B cell (primary cell): Measurements from ENCODE around the gene RABGAP1L. TPM values are rescaled to one million over a fixed set of nuclear protein-coding genes. Genes with fewer than 3 reads are reported as not detected.

Experiments
- ATAC-seq: fragments of 200-7000 bp; cut with Tn5 transposase; one replicate; pipeline ENCODE4 v1.10.0; 2021; ENCODE audit warnings: low read depth, mild to moderate bottlenecking, moderate number of reproducible peaks, moderate library complexity
- CTCF ChIA-PET: fragments of 350-600 bp; sonication (Branson Sonifier 250); formaldehyde crosslinking; loops from one replicate; lab custom pipeline; 2021; ENCODE audit warnings: antibody characterized with exemption, inconsistent platforms; lab: Charles Lee
- POLR2A ChIA-PET: fragments of 350-600 bp; sonication (Branson Sonifier 250); formaldehyde crosslinking; loops from one replicate; lab custom pipeline; 2021; ENCODE audit warnings: antibody characterized with exemption; lab: Charles Lee
- DNase-seq: peaks from one replicate; pipeline ENCODE4 v3.0.0; 2013
- H2AFZ ChIP-seq: 2 replicates; pipeline ENCODE4 v1.6.1; 2012; ENCODE audit warnings: mild to moderate bottlenecking, low read depth, low read length; ENCODE audit not compliant: insufficient read depth, poor library complexity, severe bottlenecking
- H3K27ac ChIP-seq, 2 donors: 1 replicate in 1 of 2; 2 replicates in 1 of 2; pipeline ENCODE4 v1.5.1; 2012 to 2013; ENCODE audit warnings: low read length in 2 of 2, mild to moderate bottlenecking in 2 of 2, moderate library complexity in 1 of 2
- H3K27me3 ChIP-seq, 4 experiments: fragments of 200-600 bp in 1 of 4; sonication (generic) in 1 of 4; replicated peaks in 1 of 4; 1 replicate in 2 of 4; 2 replicates in 2 of 4; pipeline versions ENCODE4 v1.6.1 to v1.7.0; 2013 to 2016; ENCODE audit warnings: low read length in 3 of 4, mild to moderate bottlenecking in 2 of 4, mixed read lengths in 1 of 4, moderate library complexity in 1 of 4; ENCODE audit not compliant: insufficient read depth in 4 of 4, control insufficient read depth in 3 of 4; ENCODE audit errors: control extremely low read depth in 1 of 4
- H3K36me3 ChIP-seq, 2 experiments: replicated peaks in 1 of 2; 1 replicate in 1 of 2; 2 replicates in 1 of 2; pipeline versions ENCODE4 v1.6.1 to v1.7.1; 2013; ENCODE audit warnings: low read length in 1 of 2; ENCODE audit not compliant: insufficient read depth in 2 of 2, control insufficient read depth in 1 of 2; ENCODE audit errors: control extremely low read depth in 1 of 2, extremely low read depth in 1 of 2
- H3K4me1 ChIP-seq, 2 donors: fragments of 200-600 bp in 1 of 2; sonication (generic) in 1 of 2; 1 replicate in 1 of 2; 2 replicates in 1 of 2; pipeline versions ENCODE4 v1.5.1 to v1.6.1; 2013 to 2017; ENCODE audit warnings: low read length in 2 of 2; ENCODE audit not compliant: control insufficient read depth in 2 of 2, insufficient read depth in 2 of 2
- H3K4me2 ChIP-seq: replicated peaks from 2 replicates; pipeline ENCODE3; 2012; ENCODE audit warnings: mild to moderate bottlenecking, low read depth, low read length; ENCODE audit not compliant: poor library complexity, severe bottlenecking
- H3K4me3 ChIP-seq, 5 experiments: fragments of 200-600 bp in 1 of 5; sonication (generic) in 1 of 5; 1 replicate in 3 of 5; 2 replicates in 2 of 5; pipeline versions ENCODE4 v1.5.1 to v1.7.0; 2011 to 2016; ENCODE audit warnings: low read length in 4 of 5, mild to moderate bottlenecking in 4 of 5, low read depth in 2 of 5, control low read depth in 1 of 5, moderate library complexity in 1 of 5; ENCODE audit not compliant: insufficient read depth in 1 of 5; ENCODE audit errors: control extremely low read depth in 1 of 5, extremely low read depth in 1 of 5
- H3K79me2 ChIP-seq: fragments of 200-600 bp; sonication (generic); one replicate; pipeline ENCODE4 v1.6.0; 2016; ENCODE audit warnings: low read length; ENCODE audit not compliant: control insufficient read depth, insufficient read depth
- H3K9ac ChIP-seq: fragments of 200-600 bp; sonication (generic); 2 replicates; pipeline ENCODE4 v1.6.1; 2017; ENCODE audit warnings: mild to moderate bottlenecking, low read length, moderate library complexity
- H3K9me3 ChIP-seq, 3 donors: one replicate each; pipeline versions ENCODE4 v1.6.1 to v1.7.1; 2013; ENCODE audit warnings: low read length in 2 of 3; ENCODE audit not compliant: control insufficient read depth in 2 of 3, insufficient read depth in 1 of 3; ENCODE audit errors: control extremely low read depth in 1 of 3
- H4K20me1 ChIP-seq: 2 replicates; pipeline ENCODE4 v1.6.0; 2012; ENCODE audit warnings: mild to moderate bottlenecking, low read length; ENCODE audit not compliant: insufficient read depth, control insufficient read depth, poor library complexity, severe bottlenecking
- H3K27ac Mint-ChIP-seq: one replicate; pipeline ENCODE4 v1.8.0; 2021; ENCODE audit warnings: mixed read lengths
- H3K27me3 Mint-ChIP-seq: one replicate; pipeline ENCODE4 v1.8.0; 2021; ENCODE audit warnings: mixed read lengths
- H3K4me1 Mint-ChIP-seq: one replicate; pipeline ENCODE4 v1.8.0; 2021; ENCODE audit warnings: mixed read lengths
- H3K4me3 Mint-ChIP-seq: one replicate; pipeline ENCODE4 v1.8.0; 2021; ENCODE audit warnings: mixed read lengths
- H3K9me3 Mint-ChIP-seq: one replicate; pipeline ENCODE4 v1.8.0; 2022; ENCODE audit warnings: mixed read lengths; ENCODE audit not compliant: insufficient read depth
- CTCF ChIP-seq: fragments of 200-600 bp; IDR thresholded peaks from one replicate; pipeline ENCODE4 v1.8.0; 2022; ENCODE audit warnings: antibody characterized with exemption, mild to moderate bottlenecking
- EZH2 ChIP-seq: IDR thresholded peaks from 2 replicates; pipeline ENCODE4 v1.6.1; 2012; ENCODE audit warnings: borderline replicate concordance, low read depth, mild to moderate bottlenecking, moderate library complexity, low read length; ENCODE audit not compliant: insufficient read depth, poor library complexity, severe bottlenecking
- WGBS: methylation state at CpG from one replicate; pipeline ENCODE4 v1.1.5; 2013; ENCODE audit warnings: missing lambda C conversion rate; ENCODE audit not compliant: insufficient coverage; 5-methylcytosine and 5-hydroxymethylcytosine counted together
- intact Hi-C: fragments of 100-400 bp; cut with micrococcal nuclease; formaldehyde crosslinking; loops from one replicate; pipeline ENCODE4 v1.10.0; 2022
- polyA plus RNA-seq: library from polyadenylated mRNA; depleted of rRNA; stranded (reverse); fragments of >200 nt; gene quantifications from 2 replicates; pipeline ENCODE4 v1.2.3, GENCODE V29; 2012
- total RNA-seq, 2 donors: library from RNA; stranded (reverse); fragments of 120-200 nt in 1 of 2; gene quantifications; 1 replicate in 1 of 2; 2 replicates in 1 of 2; pipeline versions ENCODE4 v1.2.3 to v1.2.4, GENCODE V29; 2013 to 2022

RABGAP1L gene
- total and polyA plus RNA-seq, 2 donors (not counting 1 experiment from before 2014, with no cell fraction given): 34.9 to 159 TPM

GRCh38 chr1:174680101-174680500 lies 520.8 kb downstream of the RABGAP1L start:
- no peak for DNase-seq
- ATAC-seq: no peak
- Mint-ChIP-seq H3K27ac (no peak overlapping the region), H3K4me1 (peaks cover 5% of the 10 kb centered on the region), H3K4me3 (no peak overlapping the region), H3K9me3 (no peaks in the 10 kb centered on the region), H3K27me3 (no peaks in the 10 kb centered on the region)
- Histone ChIP-seq H3K9me3 (no peaks in the 10 kb centered on the region), H2AFZ (no peak overlapping the region), H3K4me1 (no peaks in the 10 kb centered on the region), H3K9ac (no peak overlapping the region), H3K4me2 (no peak overlapping the region), H3K4me3 (no peak overlapping the region), H3K27ac (no peak overlapping the region), H3K79me2 (no peaks in the 10 kb centered on the region), H3K27me3 (no peaks in the 10 kb centered on the region), H4K20me1 (no peaks in the 10 kb centered on the region), H3K36me3 (peaks cover 0 to 7% of the 10 kb centered on the region in 2 experiments)
- POLR2A ChIA-PET: no interaction called here
- 100% methylated on average over 2 of the region's 3 CpGs for WGBS
- no peak for TF ChIP-seq EZH2
- TF ChIP-seq CTCF: no peak
- CTCF ChIA-PET: no interaction called here
- intact Hi-C loops: no loop called here

- no peak for DNase-seq
- H3K36me3 ChIP-seq: peaks cover 0 to 10% of the 10 kb centered on the region in 2 experiments
- no peaks in the 10 kb centered on the region for H3K79me2 ChIP-seq
- no peak for ATAC-seq
- peaks cover 5% of the 10 kb centered on the region for H3K4me1 Mint-ChIP-seq
- H3K9me3 ChIP-seq: no peaks in the 10 kb centered on the region
- TF ChIP-seq EZH2: no peak
- TF ChIP-seq CTCF: no peak
- H3K4me3 ChIP-seq: no peak overlapping the region
- WGBS: 97% methylated on average over 2 of the region's 2 CpGs
- H2AFZ ChIP-seq: no peak overlapping the region
- ChIA-PET POLR2A (no interaction called here), CTCF (no interaction called here)
- H3K9ac ChIP-seq: no peak overlapping the region
- H4K20me1 ChIP-seq: no peaks in the 10 kb centered on the region
- H3K4me3 Mint-ChIP-seq: no peak overlapping the region
- H3K27me3 ChIP-seq: no peaks in the 10 kb centered on the region
- H3K4me2 ChIP-seq: no peak overlapping the region
- no peaks in the 10 kb centered on the region for H3K4me1 ChIP-seq
- intact Hi-C loops: no loop called here
- no peak overlapping the region for H3K27ac Mint-ChIP-seq
- no peaks in the 10 kb centered on the region for H3K9me3 Mint-ChIP-seq
- H3K27me3 Mint-ChIP-seq: no peaks in the 10 kb centered on the region
- no peak overlapping the region for H3K27ac ChIP-seq
Measured at GRCh38 chr1:174682419-174683008, 523.2 kb downstream of the RABGAP1L start.
